Measurements from ENCODE around the gene FCHSD1.
A peak's percentile ranks its signal among the peaks of the same experiment; 100 is the strongest.

FCHSD1 gene

GRCh38 chr5:141656396-141656795 lies 5.2 kb upstream of the FCHSD1 start:
- no peak for TF ChIP-seq CTCF (conservative IDR thresholded peaks at IDR 0.05; ENCODE audit: control insufficient read depth, insufficient read depth, low read depth, low read length)
- no peak for DNase-seq (ENCODE audit: low read depth)
- no peak overlapping the region for H3K4me3 ChIP-seq (ENCODE audit: control insufficient read depth, low read depth, low read length)

- TF ChIP-seq CTCF (conservative IDR thresholded peaks at IDR 0.05; ENCODE audit: control insufficient read depth, insufficient read depth, low read depth, low read length), result no peak
- DNase-seq (ENCODE audit: low read depth), result no peak
- no peak overlapping the region for H3K4me3 ChIP-seq (ENCODE audit: control insufficient read depth, low read depth, low read length)
Observed at GRCh38 chr5:141655020-141655419, 3.8 kb upstream of the FCHSD1 start.

GRCh38 chr5:141654298-141654697 lies 3.1 kb upstream of the FCHSD1 start:
- DNase-seq (ENCODE audit: low read depth), result peak; percentile 81
- no peak overlapping the region for H3K4me3 ChIP-seq (ENCODE audit: control insufficient read depth, low read depth, low read length)
- no peak for TF ChIP-seq CTCF (conservative IDR thresholded peaks at IDR 0.05; ENCODE audit: control insufficient read depth, insufficient read depth, low read depth, low read length)

- no peak for TF ChIP-seq CTCF (conservative IDR thresholded peaks at IDR 0.05; ENCODE audit: control insufficient read depth, insufficient read depth, low read depth, low read length)
- DNase-seq (ENCODE audit: low read depth), result no peak
Observed at GRCh38 chr5:141651728-141652105, 499 bp upstream of the FCHSD1 start.

GRCh38 chr5:141649972-141650371 lies 1.2 kb downstream of the FCHSD1 start:
- TF ChIP-seq CTCF (conservative IDR thresholded peaks at IDR 0.05; ENCODE audit: control insufficient read depth, insufficient read depth, low read depth, low read length), result no peak
- DNase-seq (ENCODE audit: low read depth), result no peak
- H3K4me3 ChIP-seq (ENCODE audit: control insufficient read depth, low read depth, low read length), result no peak overlapping the region

More at GRCh38 chr5:141651728-141652105, 499 bp upstream of the FCHSD1 start:
- H3K4me3 ChIP-seq (ENCODE audit: control insufficient read depth, low read depth, low read length), result peak overlapping the region; percentile 68

GRCh38 chr5:141649056-141649688 lies 2.0 kb downstream of the FCHSD1 start:
- DNase-seq (ENCODE audit: low read depth), result no peak
- no peak overlapping the region for H3K4me3 ChIP-seq (ENCODE audit: control insufficient read depth, low read depth, low read length)
- no peak for TF ChIP-seq CTCF (conservative IDR thresholded peaks at IDR 0.05; ENCODE audit: control insufficient read depth, insufficient read depth, low read depth, low read length)

- H3K4me3 ChIP-seq (ENCODE audit: control insufficient read depth, low read depth, low read length), result no peak overlapping the region
- no peak for DNase-seq (ENCODE audit: low read depth)
- TF ChIP-seq CTCF (conservative IDR thresholded peaks at IDR 0.05; ENCODE audit: control insufficient read depth, insufficient read depth, low read depth, low read length), result no peak
Observed at GRCh38 chr5:141647851-141648250, 3.4 kb downstream of the FCHSD1 start.

Measured in fibroblast of mammary gland (primary cell).